Measurements from ENCODE around the gene SCMH1.

DNA sequence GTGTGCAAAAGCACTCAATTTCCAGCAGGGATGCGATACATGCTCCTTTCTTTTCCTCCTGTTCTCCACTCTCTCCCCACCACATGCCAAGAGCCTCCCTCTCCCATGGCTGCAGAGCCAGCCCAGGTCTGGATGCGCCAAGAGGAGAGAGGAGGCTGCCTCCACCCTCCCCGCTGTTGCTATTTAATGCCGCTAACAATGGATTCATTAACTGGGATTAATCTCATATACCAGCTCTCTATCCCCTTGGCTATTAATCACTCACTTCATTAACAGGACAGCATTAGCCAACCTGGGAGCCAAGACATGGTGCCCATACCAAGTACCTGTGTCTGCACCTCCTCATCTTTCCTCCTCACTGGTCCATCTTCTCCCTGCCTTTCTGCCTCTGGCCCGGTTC lies 49.1 kb upstream of the SCMH1 start:
- TF ChIP-seq, protein P1, sequence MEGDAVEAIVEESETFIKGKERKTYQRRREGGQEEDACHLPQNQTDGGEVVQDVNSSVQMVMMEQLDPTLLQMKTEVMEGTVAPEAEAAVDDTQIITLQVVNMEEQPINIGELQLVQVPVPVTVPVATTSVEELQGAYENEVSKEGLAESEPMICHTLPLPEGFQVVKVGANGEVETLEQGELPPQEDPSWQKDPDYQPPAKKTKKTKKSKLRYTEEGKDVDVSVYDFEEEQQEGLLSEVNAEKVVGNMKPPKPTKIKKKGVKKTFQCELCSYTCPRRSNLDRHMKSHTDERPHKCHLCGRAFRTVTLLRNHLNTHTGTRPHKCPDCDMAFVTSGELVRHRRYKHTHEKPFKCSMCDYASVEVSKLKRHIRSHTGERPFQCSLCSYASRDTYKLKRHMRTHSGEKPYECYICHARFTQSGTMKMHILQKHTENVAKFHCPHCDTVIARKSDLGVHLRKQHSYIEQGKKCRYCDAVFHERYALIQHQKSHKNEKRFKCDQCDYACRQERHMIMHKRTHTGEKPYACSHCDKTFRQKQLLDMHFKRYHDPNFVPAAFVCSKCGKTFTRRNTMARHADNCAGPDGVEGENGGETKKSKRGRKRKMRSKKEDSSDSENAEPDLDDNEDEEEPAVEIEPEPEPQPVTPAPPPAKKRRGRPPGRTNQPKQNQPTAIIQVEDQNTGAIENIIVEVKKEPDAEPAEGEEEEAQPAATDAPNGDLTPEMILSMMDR (IDR thresholded peaks at IDR 0.05; ENCODE audit: low read depth, low read length): no peak
- TF ChIP-seq EZH2phosphoT487 (IDR thresholded peaks at IDR 0.05; ENCODE audit: low read depth): no peak

Data from OCI-LY3 (cell line).